ENCODE results near the gene TGFBR3L. TPM values are rescaled to one million over a fixed set of nuclear protein-coding genes. Genes with fewer than 3 reads are reported as not detected.

TGFBR3L gene
- total and polyA plus RNA-seq, 2 of the 8 experiments (the other 6 are each of a cell fraction or from before 2014, with no cell fraction given), result 3.1 to 3.7 TPM

DNA sequence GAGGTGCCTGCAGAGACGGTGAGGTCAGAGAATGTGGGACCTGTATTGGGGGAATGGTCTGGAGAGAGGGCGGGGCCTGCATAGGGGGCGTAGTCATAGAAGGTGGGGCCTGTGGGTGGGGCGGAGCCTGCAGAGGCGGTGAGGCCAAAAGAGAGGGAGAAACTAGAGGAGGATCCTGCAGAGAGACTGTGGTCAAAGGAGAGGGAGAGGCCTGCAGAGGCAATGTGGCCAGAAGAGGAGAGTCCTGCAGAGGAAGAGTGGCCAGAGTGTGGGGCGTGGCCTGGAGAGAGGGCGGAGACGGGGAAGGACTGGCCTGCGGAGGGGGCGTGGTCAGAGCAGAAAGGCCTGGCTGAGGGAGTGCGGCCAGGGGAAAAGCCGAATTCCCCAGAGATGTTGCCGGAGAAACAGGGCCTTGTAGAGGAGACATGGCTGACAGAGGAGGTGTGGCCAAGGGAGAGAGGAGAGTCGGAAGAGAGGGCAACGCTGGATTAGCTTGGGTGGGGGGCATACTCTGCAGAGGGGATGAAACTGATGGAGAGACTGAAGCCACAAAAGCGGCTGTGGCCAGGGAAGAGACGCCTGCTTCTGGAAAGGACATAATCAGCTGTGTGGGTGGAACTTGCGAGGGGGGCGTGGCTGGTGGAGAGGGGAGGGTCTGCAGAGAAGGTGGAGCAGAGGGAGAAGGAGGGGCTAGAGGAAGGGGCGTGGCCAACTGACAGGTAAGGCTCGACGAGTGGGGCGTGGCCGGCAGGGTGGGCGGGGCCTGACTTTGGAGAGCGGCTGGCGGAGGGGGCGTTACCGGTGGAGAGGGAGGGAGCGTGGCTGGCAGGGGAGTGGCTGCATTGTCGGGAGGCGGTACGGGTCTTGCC, 43.0 kb upstream of the TGFBR3L start:
- Histone ChIP-seq H2BK20ac (ENCODE audit: low read length) (no peak overlapping the region), H3K27me3 (replicated peaks in 1 of 4; ENCODE audit: control insufficient read depth in 3 of 4, extremely low read depth in 1 of 4, insufficient read depth in 3 of 4, low read length in 3 of 4) (peaks cover 0 to 16% (median 9%) of the 10 kb centered on the region in 4 experiments; a peak in 4 of 7 replicates), H3K4me3 (ENCODE audit: extremely low read depth in 1 of 4, insufficient read depth in 2 of 4, low read depth in 3 of 4, low read length in 4 of 4) (peak overlapping the region in 1 of 4 experiments; percentile 98; a peak in 2 of 8 replicates), H4K91ac (replicated peaks; ENCODE audit: insufficient read length, low read length) (no peak overlapping the region), H4K5ac (ENCODE audit: insufficient read length, low read depth, low read length) (no peak overlapping the region), H3K79me2 (ENCODE audit: control insufficient read depth in 1 of 2, insufficient read depth in 2 of 2, low read length in 2 of 2) (no peaks in the 10 kb centered on the region), H3K9me3 (ENCODE audit: insufficient read depth in 2 of 2, low read depth in 1 of 2, low read length in 1 of 2) (no peaks in the 10 kb centered on the region), H4K8ac (ENCODE audit: extremely low read depth, insufficient read depth, low read length) (0 out of 2 replicates have a peak overlapping the region, but pooled peaks have one; percentile 36), H3K4ac (replicated peaks; ENCODE audit: insufficient read length, low read depth, low read length) (no peak overlapping the region), H3K79me1 (ENCODE audit: low read depth, low read length) (no peaks in the 10 kb centered on the region; the same call in 1 of the 2 replicates), H2BK12ac (ENCODE audit: low read depth, low read length) (no peak overlapping the region), H3K23ac (ENCODE audit: insufficient read length) (no peak overlapping the region), H3K56ac (replicated peaks; ENCODE audit: insufficient read length, low read depth, low read length) (no peak overlapping the region), H2AK5ac (ENCODE audit: low read depth, low read length) (no peak overlapping the region), H3K18ac (ENCODE audit: extremely low read depth, low read length) (peak overlapping the region; percentile 79), H2AFZ (ENCODE audit: low read length) (no peak overlapping the region), H3K27ac (ENCODE audit: low read depth, low read length) (peak overlapping the region; percentile 82), H3K36me3 (ENCODE audit: control insufficient read depth in 2 of 4, insufficient read depth in 4 of 4, low read length in 3 of 4) (no peaks in the 10 kb centered on the region), H2BK15ac (ENCODE audit: low read length) (no peak overlapping the region), H3K9ac (replicated peaks in 1 of 4; ENCODE audit: extremely low read depth in 1 of 4, low read depth in 3 of 4, low read length in 3 of 4) (peak overlapping the region in 1 of 4 experiments; percentile 6; a peak in 1 of 7 replicates), H3K14ac (ENCODE audit: insufficient read length) (no peak overlapping the region), H3K23me2 (ENCODE audit: low read depth, low read length) (peaks cover 16% of the 10 kb centered on the region), H2BK5ac (ENCODE audit: low read depth, low read length) (peak overlapping the region; percentile 4; the same call in 1 of the 2 replicates), H2BK120ac (replicated peaks; ENCODE audit: low read depth, low read length) (no peak overlapping the region), H4K20me1 (replicated peaks in 1 of 2; ENCODE audit: control insufficient read depth in 1 of 2, insufficient read depth in 2 of 2, low read length in 2 of 2) (peaks cover 4% of the 10 kb centered on the region in 2 experiments), H3K4me1 (replicated peaks in 1 of 4; ENCODE audit: control insufficient read depth in 3 of 4, insufficient read depth in 4 of 4, low read length in 3 of 4) (peaks cover 0 to 21% (median 16%) of the 10 kb centered on the region in 4 experiments; a peak in 5 of 7 replicates), H3K4me2 (ENCODE audit: insufficient read depth in 1 of 2, low read depth in 2 of 2, low read length in 2 of 2) (peak overlapping the region; percentile 60 to 89)
- DNase-seq (ENCODE audit: low read depth in 1 of 2, low spot score in 2 of 2) (peak; percentile 96 to 100), FAIRE-seq (peak; percentile 89)
- 32% methylated on average over 26 of the region's 33 CpGs; no CpG with 5 or more reads in 1 of the 2 experiments for WGBS, 2 experiments (ENCODE audit: extremely low coverage in 1 of 2, insufficient coverage in 1 of 2, insufficient read length in 1 of 2, insufficient replicate concordance in 2 of 2, low coverage in 1 of 2, low lambda C conversion rate in 2 of 2, missing lambda C conversion rate in 1 of 2)
- CTCF ChIA-PET (ENCODE audit: partially characterized antibody), result interaction anchor here (0.9 to 1.4 kb wide), 6 partner anchors 10 to 45 kb away, joined by 3 to 4 read pairs (median 4); no protein-coding TSS in a partner anchor
- POLR2A ChIA-PET (ENCODE audit: partially characterized antibody), result interaction anchor here (0.6 to 3.4 kb wide), 8 partner anchors 10 to 671 kb away, joined by 3 to 20 read pairs (median 3); partner anchors contain the start of gene MAP2K7
- TF ChIP-seq TAF7 (optimal IDR thresholded peaks at IDR 0.05; ENCODE audit: borderline replicate concordance, low read depth, low read length), result no peak
- TF ChIP-seq TBP (IDR thresholded peaks at IDR 0.05; ENCODE audit: low read depth, low read length), result no peak
- TF ChIP-seq KDM1A (IDR thresholded peaks at IDR 0.05; ENCODE audit: borderline replicate concordance, low read length), result no peak
- no peak for TF ChIP-seq CHD2 (IDR thresholded peaks at IDR 0.05; ENCODE audit: low read length)
- TF ChIP-seq TCF12 (IDR thresholded peaks at IDR 0.05; ENCODE audit: low read depth, low read length), result no peak
- no peak for TF ChIP-seq RAD21 (IDR thresholded peaks at IDR 0.05 in 1 of 2, conservative IDR thresholded peaks at IDR 0.05 in 1 of 2; ENCODE audit: low read depth in 2 of 2, low read length in 2 of 2)
- TF ChIP-seq POLR2AphosphoS5 (IDR thresholded peaks at IDR 0.05; ENCODE audit: low read depth, low read length), result 0 out of 2 replicates have a peak, but pooled peaks have one; percentile 12
- no peak for TF ChIP-seq RNF2 (IDR thresholded peaks at IDR 0.05; ENCODE audit: borderline replicate concordance, low read depth, low read length, missing control alignments, poor library complexity, severe bottlenecking)
- TF ChIP-seq YY1 (IDR thresholded peaks at IDR 0.05; ENCODE audit: low read depth, low read length), result no peak
- no peak for TF ChIP-seq SP2 (IDR thresholded peaks at IDR 0.05; ENCODE audit: low read length)

All from H1 (cell line).